Right lobe of liver (tissue), 6 donors: ENCODE results near the gene FAM131B. TPM values are rescaled to one million over a fixed set of nuclear protein-coding genes. Genes with fewer than 3 reads are reported as not detected.
A peak's percentile ranks its signal among the peaks of the same experiment; 100 is the strongest.

Source experiments
- ATAC-seq, 4 donors: fragments of 200-7000 bp; cut with Tn5 transposase; one replicate each; pipeline ENCODE4 v1.9.1; 2020; ENCODE audit warnings: mild to moderate bottlenecking in 4 of 4, moderate library complexity in 4 of 4
- DNase-seq, 3 donors: peaks; one replicate each; pipeline ENCODE4 v3.0.0-alpha.2; 2020
- H3K27ac ChIP-seq, 3 donors: fragments of 200-600 bp; one replicate each; pipeline ENCODE4 v1.8.0; 2022
- H3K27me3 ChIP-seq, 2 donors: fragments of 200-600 bp; one replicate each; pipeline ENCODE4 v1.8.0; 2022
- H3K36me3 ChIP-seq, 4 donors: fragments of 200-600 bp; sonication (generic) in 1 of 4; one replicate each; pipeline versions ENCODE4 v1.5.1 to v1.8.0; 2017 to 2022; ENCODE audit warnings: control low read depth in 1 of 4
- H3K4me1 ChIP-seq, 4 donors: fragments of 200-600 bp; sonication (generic) in 1 of 4; one replicate each; pipeline versions ENCODE4 v1.5.1 to v1.8.0; 2017 to 2022; ENCODE audit warnings: control low read depth in 1 of 4
- H3K4me3 ChIP-seq, 3 donors: fragments of 200-600 bp; one replicate each; pipeline ENCODE4 v1.8.0; 2022
- H3K9me3 ChIP-seq, 4 donors: fragments of 200-600 bp; sonication (generic) in 1 of 4; one replicate each; pipeline versions ENCODE4 v1.5.1 to v1.8.0; 2017 to 2022; ENCODE audit warnings: control low read depth in 1 of 4
- POLR2A ChIP-seq: fragments of 450-650 bp; IDR thresholded peaks from one replicate; pipeline ENCODE4 v1.6.1; 2017; ENCODE audit warnings: antibody characterized with exemption, mild to moderate bottlenecking
- WGBS: methylation state at CpG from one replicate; pipeline ENCODE4 v1.1.6; 2018; ENCODE audit warnings: low coverage, low lambda C conversion rate; ENCODE audit not compliant: insufficient coverage; ENCODE audit errors: missing lambda C conversion rate; 5-methylcytosine and 5-hydroxymethylcytosine counted together
- intact Hi-C, 2 donors: fragments of 100-400 bp; cut with DNase I; formaldehyde crosslinking; loops; one replicate each; pipeline versions ENCODE4 v1.11.2 to v1.14.1; 2022
- total RNA-seq, 6 experiments: library from RNA; depleted of rRNA in 2 of 6; stranded (reverse); fragments of >200 nt in 2 of 6; fragmentation: NEBNext Ultra II Directional in 3 of 6; extraction: Animal tissue kit (Norgen Biotek cat#: 25700) in 3 of 6; gene quantifications; one replicate each; pipeline versions ENCODE4 v1.1.0 to v1.2.4, GENCODE V29; 2016 to 2023
- TF ChIP-seq, protein P1 (sequence below), 4 donors: fragments of 200-600 bp in 3 of 4; fragments of 450-650 bp in 1 of 4; IDR thresholded peaks; one replicate each; pipeline versions ENCODE4 v1.5.1 to v1.8.0; 2016 to 2022; ENCODE audit warnings: antibody characterized with exemption in 4 of 4, mild to moderate bottlenecking in 2 of 4
- donor health status: DM: no; HTN: yes; CAD: no.
- donor health status: DM: no; HTN: no; CAD: no.
- donor health status: DM: no; HTN: no; CAD: no.
- donor health status: DM: no; HTN: yes; CAD: no.
- donor health status: DM: no; HTN: yes; CAD: no.

The FAM131B gene
- total RNA-seq, 6 experiments from 2014 or later = 0.05 to 0.51 (median 0.14) TPM

DNA sequence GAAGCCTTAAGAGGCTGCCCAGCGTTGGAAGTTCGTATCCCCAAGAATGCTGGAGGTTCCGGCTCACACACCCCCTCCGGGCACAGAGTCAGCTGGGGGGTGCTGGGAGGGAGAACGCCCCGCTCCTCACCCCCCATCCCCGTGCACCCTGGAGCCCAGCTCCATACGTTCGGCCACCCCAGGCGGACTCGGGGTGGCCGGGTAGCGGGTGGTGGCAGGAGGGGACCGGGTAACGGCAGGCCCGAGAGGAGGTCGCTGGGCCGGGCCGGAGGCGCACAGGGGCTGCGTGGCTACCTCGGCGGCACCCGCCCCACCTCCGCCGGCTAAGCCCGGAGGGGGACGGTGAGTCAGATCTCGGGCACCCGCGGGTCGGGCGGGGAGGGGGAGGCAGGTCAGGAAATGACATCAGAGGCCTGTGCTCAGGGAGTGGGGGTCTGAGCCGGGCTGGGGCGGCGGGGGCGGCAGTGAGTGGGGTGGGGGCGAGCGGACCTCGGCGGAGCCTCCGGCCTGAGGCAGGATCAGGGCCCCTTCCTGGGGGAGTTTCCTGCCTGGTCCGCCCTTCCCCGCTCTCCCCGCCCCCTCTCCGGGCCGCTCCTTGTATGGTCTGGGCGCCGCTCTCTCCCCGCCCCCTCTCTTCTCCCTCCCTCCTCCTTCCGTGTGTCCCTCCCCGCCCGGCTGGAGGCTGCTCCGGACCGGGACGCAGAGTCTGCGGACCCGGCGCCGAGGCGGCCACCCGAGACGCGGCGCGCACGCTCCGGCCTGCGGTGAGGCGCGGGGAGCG, 18.3 kb upstream of the FAM131B start, which contains the start of gene ZYX:
Gene ZYX (plus strand): TSS at position 700 of the 781 bp plus-strand sequence. CDS start 227 bp downstream, outside the sequence.
- Histone ChIP-seq H3K4me1 (peaks cover 0 to 41% (median 17%) of the 10 kb centered on the region in 4 donors), H3K4me3 (peak within 1 kb of the TSS; percentile 69 to 98 (median 93)), H3K27me3 (no peaks in the 10 kb centered on the region), H3K27ac (peak within 1 kb of the TSS; percentile 98 to 99 (median 98)), H3K9me3 (no peaks in the 10 kb centered on the region), H3K36me3 (no peaks in the 10 kb centered on the region)
- peak; percentile 90 for TF ChIP-seq POLR2A
- TF ChIP-seq, protein P1, sequence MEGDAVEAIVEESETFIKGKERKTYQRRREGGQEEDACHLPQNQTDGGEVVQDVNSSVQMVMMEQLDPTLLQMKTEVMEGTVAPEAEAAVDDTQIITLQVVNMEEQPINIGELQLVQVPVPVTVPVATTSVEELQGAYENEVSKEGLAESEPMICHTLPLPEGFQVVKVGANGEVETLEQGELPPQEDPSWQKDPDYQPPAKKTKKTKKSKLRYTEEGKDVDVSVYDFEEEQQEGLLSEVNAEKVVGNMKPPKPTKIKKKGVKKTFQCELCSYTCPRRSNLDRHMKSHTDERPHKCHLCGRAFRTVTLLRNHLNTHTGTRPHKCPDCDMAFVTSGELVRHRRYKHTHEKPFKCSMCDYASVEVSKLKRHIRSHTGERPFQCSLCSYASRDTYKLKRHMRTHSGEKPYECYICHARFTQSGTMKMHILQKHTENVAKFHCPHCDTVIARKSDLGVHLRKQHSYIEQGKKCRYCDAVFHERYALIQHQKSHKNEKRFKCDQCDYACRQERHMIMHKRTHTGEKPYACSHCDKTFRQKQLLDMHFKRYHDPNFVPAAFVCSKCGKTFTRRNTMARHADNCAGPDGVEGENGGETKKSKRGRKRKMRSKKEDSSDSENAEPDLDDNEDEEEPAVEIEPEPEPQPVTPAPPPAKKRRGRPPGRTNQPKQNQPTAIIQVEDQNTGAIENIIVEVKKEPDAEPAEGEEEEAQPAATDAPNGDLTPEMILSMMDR (IDR thresholded peaks at IDR 0.05) = no peak
- ATAC-seq (peak; percentile 82 to 94 (median 88)), DNase-seq (peak; percentile 98)
- WGBS = 1% methylated on average over 29 of the region's 72 CpGs
- intact Hi-C loops = no loop called here

DNA sequence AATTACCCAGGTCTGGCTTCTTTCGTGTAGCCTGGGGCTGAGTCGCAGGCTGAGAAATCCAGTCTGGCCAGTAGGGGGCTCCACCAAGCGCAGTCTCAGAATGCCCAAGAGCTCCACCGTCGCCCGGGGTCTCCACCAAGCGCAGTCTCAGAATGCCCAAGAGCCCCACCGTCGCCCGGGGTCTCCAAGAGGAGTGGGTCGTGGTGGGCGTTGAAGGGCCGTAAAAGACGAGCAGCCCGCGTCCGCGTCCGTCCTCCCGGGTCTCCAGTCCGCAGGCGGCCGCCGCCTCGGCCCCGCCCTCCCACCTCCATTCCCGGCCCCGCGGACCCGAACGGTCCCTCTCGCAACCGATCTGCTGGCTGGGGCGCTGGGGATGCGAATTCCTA, 17.7 kb upstream of the FAM131B start:
- Histone ChIP-seq H3K27me3 (no peaks in the 10 kb centered on the region), H3K4me1 (peaks cover 0 to 35% (median 14%) of the 10 kb centered on the region in 4 donors), H3K36me3 (no peaks in the 10 kb centered on the region), H3K4me3 (peak overlapping the region; percentile 69 to 98 (median 93)), H3K27ac (peak overlapping the region; percentile 98 to 99 (median 98)), H3K9me3 (no peaks in the 10 kb centered on the region)
- WGBS = 0% methylated on average over 2 of the region's 35 CpGs
- intact Hi-C loops = no loop called here
- no peak for TF ChIP-seq POLR2A
- TF ChIP-seq, protein P1 (IDR thresholded peaks at IDR 0.05) = peak; percentile 85 to 90 (median 90)
- ATAC-seq (peak; percentile 63 to 72 (median 70)), DNase-seq (peak; percentile 86 to 90 (median 88))

DNA sequence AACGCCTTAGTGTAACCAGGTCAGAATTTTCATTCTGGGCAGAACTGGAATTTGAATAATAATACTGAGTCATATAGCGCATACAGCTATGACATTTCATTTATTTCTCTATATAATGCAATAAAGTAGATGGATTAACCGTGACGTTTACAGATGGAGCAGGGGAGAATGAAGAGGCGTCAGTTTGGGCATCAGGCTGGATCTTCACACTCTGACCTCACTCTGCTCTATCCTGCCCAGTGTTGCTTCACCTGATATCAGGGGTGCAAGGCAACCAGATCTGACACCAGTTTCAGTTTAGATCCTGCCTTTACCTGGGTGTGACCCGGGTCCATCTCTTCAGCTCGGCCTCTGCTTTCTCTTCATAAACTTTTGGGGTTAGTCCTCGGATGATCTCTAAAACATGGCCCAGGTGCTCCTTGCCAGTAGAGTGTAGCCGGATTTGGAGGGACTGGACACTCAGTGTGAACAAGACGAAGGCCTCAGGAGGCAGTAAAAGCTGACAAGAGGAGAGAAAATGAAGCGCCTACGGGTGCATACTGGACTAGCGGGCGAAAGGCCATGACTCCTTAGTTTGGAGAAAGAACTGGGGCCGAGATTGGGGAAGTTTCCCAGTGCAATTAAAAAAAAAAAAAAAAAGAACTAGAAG, 17.2 kb upstream of the FAM131B start:
- ATAC-seq (peak in 2 of 4 donors; percentile 0 to 18), DNase-seq (peak in 1 of 3 donors; percentile 43)
- TF ChIP-seq POLR2A = no peak
- TF ChIP-seq, protein P1 (IDR thresholded peaks at IDR 0.05) = no peak
- 14% methylated on average over 15 of the region's 15 CpGs for WGBS
- intact Hi-C loops = no loop called here
- Histone ChIP-seq H3K4me3 (peak overlapping the region; percentile 69 to 98 (median 93)), H3K27me3 (no peaks in the 10 kb centered on the region), H3K4me1 (peaks cover 0 to 30% (median 12%) of the 10 kb centered on the region in 4 donors), H3K9me3 (no peaks in the 10 kb centered on the region), H3K27ac (peak overlapping the region; percentile 98 to 99 (median 98)), H3K36me3 (no peaks in the 10 kb centered on the region)

DNA sequence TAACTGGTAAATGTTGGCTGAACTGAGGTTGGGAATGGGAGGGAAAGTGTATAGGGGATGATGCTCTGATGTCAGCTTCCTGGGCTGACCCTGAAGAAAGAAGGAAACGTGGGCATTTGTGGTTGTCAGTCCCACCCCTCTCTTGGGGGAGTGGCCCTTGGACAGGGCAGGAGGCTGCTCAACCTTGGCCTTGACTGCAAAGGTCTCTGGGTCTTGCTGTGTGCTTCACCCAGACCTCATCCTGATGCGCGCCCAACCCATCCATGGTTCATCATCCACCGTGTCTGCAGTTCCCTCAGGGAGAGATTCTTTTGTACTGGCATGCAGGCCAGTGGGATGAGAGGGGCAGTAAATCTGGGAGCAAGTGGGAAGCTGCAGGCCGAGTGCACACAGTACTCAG, 13.9 kb upstream of the FAM131B start:
- ATAC-seq (no peak), DNase-seq (peak in 1 of 3 donors; percentile 47)
- intact Hi-C loops = no loop called here
- Histone ChIP-seq H3K27me3 (no peaks in the 10 kb centered on the region), H3K4me1 (peaks cover 0 to 7% (median 0%) of the 10 kb centered on the region in 4 donors), H3K27ac (peak overlapping the region in 1 of 3 donors; percentile 47), H3K36me3 (no peaks in the 10 kb centered on the region), H3K9me3 (no peaks in the 10 kb centered on the region), H3K4me3 (no peak overlapping the region)
- TF ChIP-seq POLR2A = no peak
- TF ChIP-seq, protein P1 (IDR thresholded peaks at IDR 0.05) = no peak
- 56% methylated on average over 3 of the region's 5 CpGs for WGBS
